Stimulated activated CD4-positive, alpha-beta T cell treated with anti-CD3 and anti-CD28 coated beads, TNF-alpha, amount 100 ng/mL, for 4 hours (primary cell): Measurements from ENCODE around the gene FRMD1.

Source experiments
- DNase-seq, 3 experiments: peaks; one replicate each; pipeline ENCODE4 v3.0.0-alpha.2; 2020; ENCODE audit warnings: low read depth in 3 of 3

FRMD1 gene

GRCh38 chr6:168043193-168043847 lies 35.7 kb downstream of the FRMD1 start:
- no peak for DNase-seq

GRCh38 chr6:168042426-168043192 lies 36.4 kb downstream of the FRMD1 start:
- no peak for DNase-seq

DNA sequence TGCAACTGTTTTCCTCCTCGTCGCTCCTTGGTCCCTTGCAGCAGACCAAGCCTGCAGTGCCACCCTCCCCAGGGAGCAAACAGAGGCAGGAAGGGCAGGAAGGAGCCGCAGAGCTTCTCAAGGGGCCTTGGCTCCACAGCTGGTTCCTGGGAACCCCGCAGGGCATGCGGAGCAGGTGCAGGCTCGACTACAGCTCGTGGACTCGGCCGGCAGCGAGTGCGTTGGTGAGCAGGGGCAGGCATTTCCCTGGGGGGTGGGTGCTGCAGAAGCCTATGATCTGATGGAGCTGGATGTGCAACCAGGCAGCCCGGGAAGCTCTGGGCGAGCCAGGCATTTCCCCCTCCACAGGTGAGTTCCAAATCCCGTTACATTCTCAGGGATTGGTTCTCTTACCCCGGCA lies 37.1 kb downstream of the FRMD1 start:
- DNase-seq, result no peak

DNA sequence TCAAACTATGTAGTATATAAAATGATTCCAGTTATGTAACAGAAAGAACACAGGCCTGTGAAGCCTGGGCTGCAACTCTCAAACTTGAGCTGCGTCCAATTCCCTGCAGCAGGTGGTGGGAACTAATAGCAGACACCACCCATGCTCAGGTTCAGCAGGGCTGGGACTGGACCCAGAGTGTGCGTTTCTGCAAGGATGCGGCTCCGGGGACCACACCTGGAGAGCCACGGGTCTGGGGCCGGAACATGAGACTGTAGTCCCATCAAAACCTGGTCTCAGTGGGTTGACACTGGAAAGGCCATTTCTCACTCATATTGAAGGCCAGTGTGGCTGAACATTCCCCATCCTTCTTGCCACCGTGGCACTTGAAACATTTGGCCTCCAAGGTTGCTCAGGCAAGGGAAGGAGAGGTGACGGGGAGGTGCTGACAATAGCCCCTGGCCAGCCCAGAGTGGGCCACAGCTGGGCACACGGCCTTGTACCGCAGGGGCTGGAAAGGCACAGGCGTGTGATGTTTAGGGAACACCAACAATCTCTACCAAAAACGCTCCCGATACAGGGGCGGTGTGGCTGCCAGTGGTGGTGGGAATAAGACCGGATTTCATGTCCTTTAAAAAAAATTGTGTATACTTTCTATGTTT lies 38.0 kb downstream of the FRMD1 start:
- DNase-seq, result no peak

- DNase-seq, result no peak
These were observed 39.2 kb downstream of the FRMD1 start for GRCh38 chr6:168039849-168040248.

- no peak for DNase-seq
These were observed 39.7 kb downstream of the FRMD1 start for GRCh38 chr6:168039301-168039700.

- DNase-seq, result no peak
These were observed 40.4 kb downstream of the FRMD1 start for GRCh38 chr6:168038576-168039140.

GRCh38 chr6:168037856-168038255 lies 41.2 kb downstream of the FRMD1 start:
- no peak for DNase-seq

- no peak for DNase-seq
These were observed 41.8 kb downstream of the FRMD1 start for GRCh38 chr6:168037242-168037641.

DNA sequence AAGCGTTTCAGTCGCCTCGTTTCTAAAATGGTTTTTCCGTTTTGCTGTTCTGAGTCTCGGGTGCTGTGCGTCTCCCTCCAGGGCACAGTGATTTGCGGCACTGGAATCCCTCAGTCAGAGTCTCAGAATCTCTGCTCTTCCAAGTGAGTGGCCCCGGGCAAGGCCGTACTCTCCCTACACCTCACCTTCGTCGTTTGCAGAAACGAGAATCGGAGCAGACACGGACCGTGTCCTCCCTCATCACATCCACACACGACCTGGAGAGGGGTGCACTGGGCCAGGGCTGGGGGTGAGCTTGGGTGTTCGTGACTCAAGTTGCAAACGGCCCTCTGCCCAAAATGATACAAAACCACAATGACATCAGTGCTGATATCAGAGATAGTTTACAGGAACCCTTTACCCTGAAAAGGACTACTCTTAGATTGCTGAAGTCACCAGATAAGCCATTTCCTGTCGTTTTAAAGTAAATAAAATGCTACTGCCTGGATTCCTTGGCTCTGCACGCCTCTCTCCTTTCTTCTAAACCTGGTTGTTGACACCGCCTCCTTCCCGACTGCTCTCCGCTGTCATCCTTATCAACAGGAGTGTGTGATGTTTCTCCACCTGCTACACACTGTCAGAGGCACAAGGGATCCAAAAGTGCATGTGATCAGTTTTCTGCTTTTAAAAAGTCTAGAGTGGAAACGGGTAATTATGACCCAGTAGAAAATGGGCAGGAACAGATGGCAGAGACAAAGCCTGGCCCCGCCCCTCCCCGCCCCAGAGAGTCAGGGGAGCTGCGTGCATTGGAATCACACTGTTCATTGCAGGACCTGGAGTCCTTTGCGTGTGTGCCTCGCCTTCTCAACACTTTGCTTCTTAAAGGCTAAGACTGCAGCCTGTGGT lies 43.1 kb downstream of the FRMD1 start:
- DNase-seq, result no peak

- no peak for DNase-seq
These were observed 43.8 kb downstream of the FRMD1 start for GRCh38 chr6:168035098-168035660.

GRCh38 chr6:168034537-168034936 lies 44.5 kb downstream of the FRMD1 start:
- DNase-seq, result no peak

DNA sequence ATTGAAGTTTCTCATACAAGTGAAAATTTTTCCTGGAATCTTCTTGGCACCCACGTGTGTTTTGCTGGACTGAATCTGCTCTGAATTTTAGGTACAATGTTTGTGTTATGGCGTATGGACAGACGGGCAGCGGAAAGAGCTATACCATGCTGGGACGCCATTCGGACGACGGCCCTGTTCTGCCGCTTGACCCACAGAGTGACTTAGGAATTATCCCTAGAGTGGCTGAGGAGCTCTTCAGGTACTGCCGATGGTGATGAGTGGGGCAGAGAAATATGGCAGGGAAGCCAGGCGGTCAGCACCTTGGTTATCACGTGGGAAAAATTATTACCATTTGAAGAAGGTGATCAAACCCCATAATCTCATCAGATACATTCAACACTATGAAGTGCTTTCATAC lies 45.2 kb downstream of the FRMD1 start:
- no peak for DNase-seq

DNA sequence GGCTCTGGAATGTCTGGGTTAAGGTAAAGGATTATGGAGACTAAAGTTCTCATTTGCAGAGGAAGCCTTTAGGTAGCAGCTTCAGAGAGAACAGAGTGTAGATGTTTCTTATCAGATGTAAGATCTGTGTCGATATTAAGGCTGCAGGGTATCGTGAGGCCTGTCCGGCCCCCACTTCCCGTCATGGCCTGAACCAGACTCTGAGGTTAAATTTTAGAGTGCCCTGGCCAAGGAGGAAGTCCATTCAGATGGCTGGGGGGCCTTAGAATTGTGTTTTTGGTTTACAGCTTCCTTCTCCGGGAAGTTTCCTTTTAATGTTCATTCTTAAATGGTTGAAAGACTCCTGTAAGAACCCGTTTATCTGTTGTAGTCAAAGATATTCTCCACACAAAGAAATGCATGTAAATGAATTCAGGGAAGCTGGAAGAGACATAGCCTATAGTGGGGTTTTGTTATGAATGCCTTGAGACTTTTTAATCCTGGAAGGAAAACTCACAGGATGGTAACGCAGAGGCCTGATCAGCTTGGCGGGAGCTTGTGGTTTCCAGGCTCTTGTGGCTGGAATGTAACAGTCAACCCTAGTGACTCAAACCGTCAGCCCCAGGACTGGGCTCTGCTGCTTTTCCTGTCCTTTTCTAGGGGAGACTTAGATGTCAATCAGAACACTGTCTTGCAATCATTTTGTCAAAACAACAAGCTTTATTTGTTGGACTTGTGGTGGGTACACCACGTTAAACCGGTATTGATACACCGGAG lies 46.8 kb downstream of the FRMD1 start:
- DNase-seq, result no peak

DNA sequence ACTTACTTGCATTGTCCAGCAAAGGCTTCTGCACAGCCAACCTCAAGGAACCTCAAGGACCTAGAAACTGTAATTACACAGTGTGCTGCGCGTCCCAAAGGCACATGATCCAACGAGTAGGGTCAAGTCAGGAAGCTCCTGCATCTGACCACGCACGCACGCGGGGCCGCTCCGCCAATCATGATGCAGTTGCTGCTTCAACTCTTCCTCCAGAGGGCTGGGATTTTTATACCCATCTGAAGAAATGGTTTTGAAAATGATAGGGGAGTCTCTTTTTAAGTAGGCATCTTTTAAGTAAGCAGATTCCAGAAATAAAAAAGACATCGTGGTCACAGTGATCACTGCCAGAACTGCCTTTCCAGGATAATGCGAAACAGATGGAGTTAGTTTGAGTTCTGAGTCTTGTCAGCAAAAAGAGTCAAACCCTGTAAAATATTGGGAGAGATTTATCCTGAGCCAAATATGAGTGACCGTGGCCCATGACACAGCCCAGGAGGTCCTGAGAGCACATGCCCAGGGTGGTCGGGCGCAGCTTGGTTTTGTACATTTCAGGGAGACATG lies 47.5 kb downstream of the FRMD1 start:
- no peak for DNase-seq

- DNase-seq, result no peak
These were observed 48.1 kb downstream of the FRMD1 start for GRCh38 chr6:168030908-168031307.

DNA sequence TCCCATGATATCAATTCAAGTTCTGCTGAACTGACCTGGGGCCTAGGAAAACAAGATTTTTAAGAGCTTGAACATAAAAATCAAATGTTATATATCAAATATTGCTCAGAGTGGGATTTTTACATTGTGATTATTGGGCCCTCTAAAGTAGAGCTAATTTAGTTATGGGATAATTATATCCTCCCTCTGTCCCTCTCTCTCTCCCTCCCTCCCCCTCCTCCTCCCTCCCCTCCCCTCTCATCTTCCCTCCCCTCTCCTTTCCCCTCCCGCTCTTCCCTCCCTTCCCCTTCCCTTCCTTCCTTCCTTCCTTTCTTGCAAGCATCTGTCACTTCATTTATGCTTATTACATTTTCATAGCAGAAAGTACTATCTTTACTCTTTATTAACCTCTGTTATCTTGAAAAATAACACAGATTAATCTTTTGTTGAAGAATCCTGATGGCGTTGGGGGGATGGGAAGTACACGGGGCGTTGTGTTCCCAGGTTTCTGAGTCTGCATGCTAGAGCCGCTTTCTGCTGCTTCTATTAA lies 48.7 kb downstream of the FRMD1 start:
- DNase-seq, result no peak

- DNase-seq, result no peak
These were observed 49.4 kb downstream of the FRMD1 start for GRCh38 chr6:168029459-168030217.

GRCh38 chr6:168028181-168028580 lies 50.8 kb downstream of the FRMD1 start:
- DNase-seq, result no peak
